Choroid plexus epithelial cell (primary cell): ENCODE measurements around the gene CLIP3.

Experiments
- DNase-seq: peaks from one replicate; pipeline ENCODE4 v3.0.0-alpha.2; 2010; ENCODE audit warnings: low read depth
- H3K4me3 ChIP-seq: 2 replicates; pipeline ENCODE4 v1.5.1; 2011; ENCODE audit warnings: low read depth, mild to moderate bottlenecking, control low read depth, low read length, moderate library complexity
- CTCF ChIP-seq: conservative IDR thresholded peaks from 2 replicates; pipeline ENCODE4 v1.5.1; 2011; ENCODE audit warnings: low read depth, mild to moderate bottlenecking, control low read depth, inconsistent platforms, low read length, moderate library complexity

Gene CLIP3

GRCh38 chr19:35975608-35976214 lies 57.0 kb downstream of the CLIP3 start:
- DNase-seq, result peak; percentile 38
- TF ChIP-seq CTCF, result no peak
- H3K4me3 ChIP-seq, result no peak overlapping the region

GRCh38 chr19:35973487-35973886 lies 59.2 kb downstream of the CLIP3 start:
- no peak overlapping the region for H3K4me3 ChIP-seq
- no peak for TF ChIP-seq CTCF
- DNase-seq, result no peak

DNA sequence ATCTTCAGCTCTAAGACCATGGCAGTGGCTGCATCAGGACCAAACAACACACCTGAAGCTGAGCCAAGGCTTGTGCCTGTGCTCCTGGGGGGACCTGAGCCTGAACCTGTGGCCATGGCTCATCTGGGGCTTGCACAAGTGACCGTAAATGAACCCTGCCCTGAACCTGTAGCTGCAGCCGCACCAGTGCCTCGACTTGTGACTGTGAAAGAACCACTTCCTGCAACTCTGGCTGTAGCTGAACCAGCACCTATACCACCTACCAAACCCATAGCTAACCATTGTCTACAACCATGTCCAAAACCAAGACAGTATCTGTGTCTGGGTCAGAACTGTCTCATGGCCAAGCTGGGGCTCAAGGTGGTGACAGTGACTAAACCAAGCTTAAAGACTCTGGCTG lies 65.9 kb downstream of the CLIP3 start:
- H3K4me3 ChIP-seq, result no peak overlapping the region
- no peak for DNase-seq
- no peak for TF ChIP-seq CTCF
